GM21717 (cell line): ENCODE data around the gene BABAM2.
"Not testable (repeated sequence)": the region's sequence is repeated elsewhere in the genome, so short reads cannot be mapped to it uniquely, and the experiment has no call there.

ENCODE experiments used
- ATAC-seq: cut with Tn5 transposase; IDR thresholded peaks from one replicate; pipeline ENCODE4 v1.9.1; 2021; ENCODE audit warnings: mild to moderate bottlenecking, moderate library complexity; ENCODE audit not compliant: unreplicated experiment

BABAM2 gene

DNA sequence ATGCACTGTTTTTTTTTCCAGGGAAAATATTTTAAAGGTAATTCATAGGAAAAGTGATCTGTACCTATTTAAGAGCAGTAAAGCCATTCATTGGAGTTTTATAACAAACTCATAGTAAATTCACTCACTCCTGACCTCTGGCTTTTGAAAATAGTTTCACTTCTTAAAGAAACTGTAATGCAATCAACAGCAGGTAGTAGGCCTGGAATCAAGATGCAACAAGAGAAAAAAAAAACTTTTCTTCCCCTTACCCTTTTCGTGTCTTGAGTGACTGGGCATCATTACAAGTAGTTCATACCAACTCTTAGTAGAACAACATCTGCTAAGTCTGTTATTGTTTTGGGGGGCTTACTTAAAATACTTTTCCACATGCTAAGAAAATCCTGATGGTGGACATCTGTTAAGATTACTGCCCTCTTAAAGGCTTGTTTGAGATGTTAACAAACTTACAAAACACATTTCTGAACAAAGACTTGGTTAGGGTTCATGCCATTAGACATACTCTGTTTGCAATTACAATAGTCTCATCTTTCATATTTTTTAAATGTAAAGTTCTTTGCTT is 338.0 kb downstream of the BABAM2 start:
- ATAC-seq = no peak

DNA sequence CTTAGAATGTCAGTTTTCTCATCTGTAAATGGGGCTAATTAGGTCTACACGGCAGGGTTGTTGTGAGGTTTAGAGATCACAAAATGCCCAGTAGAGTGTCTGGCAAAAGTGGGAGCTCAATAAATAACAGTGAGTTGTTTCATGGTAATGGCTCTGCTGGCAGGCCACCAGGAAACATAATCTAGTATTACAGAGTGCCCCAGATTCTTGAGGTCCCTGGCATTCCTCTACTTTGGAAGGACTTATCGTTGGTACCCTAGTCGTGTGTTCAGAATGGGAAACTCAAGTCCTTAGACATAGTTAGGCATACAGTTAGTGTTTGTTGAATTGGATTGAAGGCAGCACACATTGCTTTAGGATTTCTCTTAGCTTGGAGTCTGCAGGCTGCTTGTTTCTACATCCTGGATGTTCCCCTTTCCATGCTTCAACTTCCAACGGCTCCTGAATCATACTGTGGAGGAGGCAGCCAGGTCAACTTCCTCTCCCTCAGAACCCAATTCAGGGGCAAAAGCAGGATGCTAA is 340.6 kb downstream of the BABAM2 start:
- no peak for ATAC-seq

DNA sequence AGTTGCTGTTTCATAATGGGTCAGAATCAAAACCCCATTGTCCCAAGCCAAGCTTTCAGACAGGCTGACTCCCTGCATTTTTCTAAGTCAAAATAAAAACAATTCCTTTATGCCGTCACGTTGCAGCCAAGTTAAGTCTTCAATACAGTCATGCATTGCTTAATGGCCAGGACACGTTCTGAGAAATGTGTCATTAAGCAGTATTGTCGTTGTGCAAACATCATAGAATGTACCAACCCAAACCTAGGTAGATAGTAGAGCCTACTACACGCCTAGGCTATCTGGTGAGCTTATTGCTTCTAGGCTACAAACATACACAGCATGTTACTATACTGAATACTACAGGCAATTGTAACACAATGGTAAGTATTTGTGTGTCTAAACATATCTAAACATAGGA is 341.8 kb downstream of the BABAM2 start:
- no peak for ATAC-seq

DNA sequence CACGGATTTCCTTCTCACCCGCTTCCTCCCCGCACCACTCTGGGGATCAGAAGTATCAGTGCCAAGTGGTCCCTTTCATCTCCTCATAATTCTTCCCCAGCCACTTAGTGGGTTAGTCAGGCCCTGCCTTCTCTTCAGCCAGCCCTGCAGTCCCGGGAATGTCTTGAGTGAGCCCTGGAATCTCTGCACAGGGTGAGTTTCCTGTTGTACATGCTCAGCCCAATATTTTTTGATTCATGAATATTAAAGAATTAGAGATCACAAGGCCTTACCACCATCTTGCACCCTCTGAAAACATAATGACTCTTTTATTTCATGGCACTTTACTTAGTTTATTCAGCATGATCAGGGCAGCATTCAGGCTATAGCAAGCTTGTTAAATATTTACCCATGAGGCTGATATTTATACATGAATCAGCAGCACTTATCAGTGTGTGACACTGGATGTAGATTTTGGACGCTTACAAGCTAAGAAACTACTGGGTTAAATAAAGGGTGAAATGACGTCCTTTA is 342.7 kb downstream of the BABAM2 start:
- no peak for ATAC-seq

DNA sequence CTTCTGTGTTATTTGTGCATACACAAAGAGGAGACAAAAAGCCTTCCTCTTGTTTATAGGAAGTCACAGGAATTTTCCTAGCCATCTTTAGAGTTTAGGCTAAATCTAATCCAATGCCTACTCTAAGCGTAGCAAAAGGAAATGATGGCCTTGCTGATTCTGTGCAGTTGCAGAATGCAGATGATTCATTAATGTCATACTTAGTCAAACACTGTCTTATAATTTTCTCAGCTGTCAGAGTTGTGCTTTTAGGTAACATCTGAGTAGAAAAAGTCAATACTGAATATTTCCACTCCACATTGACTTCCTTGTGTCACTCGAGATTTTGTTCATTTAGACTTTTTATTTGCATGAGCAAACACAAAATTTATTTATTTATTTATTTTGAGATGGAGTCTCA is 344.3 kb downstream of the BABAM2 start:
- no peak for ATAC-seq

DNA sequence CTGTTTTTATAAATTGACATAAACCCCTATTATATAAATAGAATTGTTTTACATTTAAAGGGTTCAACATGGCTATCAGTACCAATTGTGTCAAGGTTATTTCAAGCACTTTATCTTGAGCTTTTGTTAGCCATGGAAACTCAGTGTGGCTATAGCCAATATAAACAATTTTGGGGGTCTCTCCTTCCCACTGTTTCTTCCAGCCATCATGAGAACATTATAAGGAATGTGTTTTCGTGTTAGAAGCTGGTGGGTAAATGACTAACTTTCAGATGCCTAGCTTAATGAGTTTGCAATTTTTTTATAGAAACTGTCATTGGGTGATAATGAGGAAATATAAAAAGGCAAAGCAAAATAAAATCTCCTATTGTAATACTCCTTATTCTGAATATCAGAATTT is 348.7 kb downstream of the BABAM2 start:
- ATAC-seq = no peak

DNA sequence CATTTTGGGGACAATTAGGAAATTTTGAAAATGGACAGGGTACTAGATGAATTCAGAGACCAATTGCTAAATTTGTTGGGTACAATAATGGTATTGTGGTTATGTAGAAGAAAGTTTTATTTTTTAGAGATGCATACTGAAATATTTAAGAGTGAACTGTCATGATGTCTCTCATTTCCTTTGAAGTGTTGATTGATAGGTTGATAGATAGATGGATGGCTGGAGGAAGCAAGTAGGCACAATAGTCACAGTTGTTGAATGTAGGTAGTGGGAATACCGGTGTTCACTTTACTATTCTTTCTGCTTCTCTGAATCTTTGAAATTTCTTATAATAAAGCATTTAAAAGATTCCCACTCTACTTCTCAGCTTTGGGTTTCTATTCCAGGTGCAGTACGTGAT is 350.4 kb downstream of the BABAM2 start:
- no peak for ATAC-seq

DNA sequence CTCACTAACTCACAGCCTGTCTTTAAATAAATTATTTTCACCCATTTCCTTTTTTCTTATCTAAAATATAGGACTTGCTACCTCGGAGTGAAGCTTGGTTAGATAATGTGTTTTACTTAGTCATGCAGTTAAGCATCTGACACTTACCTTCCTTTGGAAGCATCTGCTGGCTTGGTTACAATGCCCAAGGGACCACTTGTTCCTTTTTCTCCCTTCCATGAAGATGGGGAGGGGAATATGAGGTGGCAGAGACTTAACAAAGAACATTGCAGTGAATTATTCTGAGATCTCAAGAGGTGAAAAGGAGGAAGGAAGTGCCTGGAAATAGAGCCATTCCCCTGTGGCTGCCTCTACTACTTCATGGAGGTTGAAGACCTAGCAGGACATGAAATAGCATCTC is 356.8 kb downstream of the BABAM2 start:
- ATAC-seq = no peak

DNA sequence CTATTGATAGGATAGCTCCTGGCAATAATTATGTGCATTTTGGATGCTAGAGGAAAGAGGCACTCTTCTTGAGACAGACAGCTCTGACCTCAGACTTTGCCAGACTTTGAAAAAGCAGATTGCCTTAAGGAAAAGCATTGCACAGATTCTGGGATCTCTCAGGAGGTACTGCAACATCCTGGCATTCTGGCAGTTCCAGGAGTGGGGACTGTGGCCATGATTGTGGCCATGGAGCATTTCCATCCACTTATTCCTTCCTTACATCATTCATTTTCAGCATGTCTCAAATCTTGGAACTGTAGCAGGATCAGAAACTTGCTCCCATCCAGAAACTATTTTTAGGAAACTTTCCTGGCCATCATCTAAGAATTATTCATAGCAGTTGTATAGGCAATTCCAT is 357.2 kb downstream of the BABAM2 start:
- ATAC-seq = no peak

DNA sequence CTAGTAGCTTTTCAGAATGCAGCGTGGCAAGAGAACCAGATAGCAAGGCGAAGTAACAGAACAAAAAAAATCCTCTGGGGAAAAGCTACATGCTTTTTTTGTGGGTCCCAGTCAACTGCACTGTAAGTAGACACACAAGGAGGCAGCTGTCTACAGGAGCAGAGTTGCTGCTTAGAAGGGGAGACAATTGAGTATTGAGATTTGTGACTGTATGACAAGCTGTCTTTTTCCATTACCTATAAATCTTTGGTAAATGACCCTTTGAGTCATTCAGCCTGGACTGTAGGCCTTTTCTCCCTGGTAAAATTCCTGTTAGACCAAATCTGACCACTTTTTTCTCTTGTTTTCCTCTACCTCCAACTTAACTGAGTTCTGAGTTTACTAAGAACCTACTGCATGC is 358.0 kb downstream of the BABAM2 start:
- ATAC-seq = no peak

DNA sequence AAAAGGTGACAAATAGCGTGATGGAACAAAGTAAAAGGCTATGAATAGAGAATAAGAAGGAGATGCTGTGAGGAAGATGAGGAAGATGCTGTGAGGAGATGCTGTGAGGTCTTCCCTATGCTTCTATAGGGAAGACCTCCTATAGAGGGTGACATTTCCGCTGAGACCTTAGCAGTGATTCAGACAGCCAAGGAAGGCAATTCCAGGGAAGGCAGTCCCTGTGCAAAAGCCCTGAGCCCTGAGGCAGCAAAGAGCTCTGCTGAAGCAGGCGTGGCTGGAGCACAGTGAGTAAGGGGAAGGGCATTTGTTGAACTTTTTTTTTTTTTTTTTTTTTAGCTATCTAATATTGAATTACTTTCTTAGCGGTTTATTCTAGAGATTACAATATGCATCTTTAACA is 359.5 kb downstream of the BABAM2 start:
- no peak for ATAC-seq

DNA sequence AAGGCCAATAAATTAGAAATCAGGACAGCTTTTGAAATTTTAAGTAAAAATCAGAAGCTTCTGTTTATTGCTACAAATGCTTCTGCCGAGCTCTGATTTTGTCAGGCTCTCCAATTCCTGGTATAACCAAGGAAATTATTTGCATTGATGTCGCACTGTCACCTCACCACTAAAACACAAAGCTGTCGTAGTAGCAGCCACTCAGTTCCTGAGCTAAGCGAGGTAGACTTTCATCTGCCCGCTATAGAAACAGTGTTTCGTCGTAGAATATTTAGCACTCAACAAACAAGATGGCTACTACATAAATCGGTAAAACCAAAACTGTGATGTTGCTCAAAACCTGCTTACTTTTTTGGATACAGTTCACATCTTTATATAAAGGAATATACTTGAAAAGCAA is 360.8 kb downstream of the BABAM2 start:
- no peak for ATAC-seq

DNA sequence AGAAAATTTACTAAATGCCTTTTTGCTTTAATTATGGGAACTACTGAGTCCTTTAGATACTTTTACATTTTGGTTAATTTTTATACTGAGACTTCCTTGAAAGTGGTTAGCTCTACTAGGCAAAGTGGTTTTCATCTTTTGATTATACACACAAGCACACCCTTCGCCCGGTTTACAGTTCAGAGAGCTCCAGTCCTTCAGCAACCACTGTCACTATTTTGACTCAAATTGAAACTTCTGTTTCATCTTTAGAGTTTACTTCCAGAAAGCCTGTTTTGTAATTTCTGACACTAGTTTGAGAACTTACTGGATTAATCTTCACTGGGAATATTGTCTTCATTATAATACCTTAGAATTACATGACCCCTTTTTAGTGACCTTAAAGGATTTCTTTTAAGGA is 361.8 kb downstream of the BABAM2 start:
- ATAC-seq = peak; percentile 74

DNA sequence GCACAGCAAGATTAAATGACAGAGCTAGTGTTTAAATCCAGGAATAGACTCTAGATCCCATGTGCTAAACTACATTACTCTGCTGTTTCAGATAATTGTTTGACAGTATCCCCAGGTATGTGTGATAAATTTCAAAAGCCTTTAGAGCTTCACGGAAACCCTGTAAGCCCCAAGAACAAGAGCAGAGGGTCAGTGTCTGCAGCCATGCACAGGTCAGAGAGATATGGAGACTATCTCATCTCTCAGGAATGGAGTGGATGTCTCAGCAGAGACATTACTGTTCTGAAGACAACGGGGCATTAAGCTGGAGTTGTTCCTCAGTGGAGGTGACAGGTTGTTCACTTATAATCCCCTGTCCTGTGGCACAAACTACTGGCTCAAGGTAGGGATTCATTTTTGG is 363.0 kb downstream of the BABAM2 start:
- ATAC-seq = no peak

DNA sequence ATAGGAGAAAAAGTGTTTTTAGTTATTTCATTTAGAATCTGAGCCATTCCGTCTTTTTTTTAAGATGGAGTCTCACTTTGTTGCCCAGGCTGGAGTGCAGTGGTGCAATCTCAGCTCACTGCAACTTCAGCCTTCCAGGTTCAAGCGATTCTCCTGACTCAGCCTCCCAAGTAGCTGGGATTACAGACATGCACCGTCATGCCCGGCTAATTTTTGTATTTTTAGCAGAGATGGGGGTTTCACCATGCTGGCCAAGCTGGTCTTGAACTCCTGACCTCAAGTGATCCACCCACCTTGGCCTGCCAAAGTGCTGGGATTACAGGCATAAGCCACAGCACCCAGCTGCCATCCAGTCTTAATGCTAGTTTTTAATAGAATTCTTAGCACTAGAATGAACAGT is 364.7 kb downstream of the BABAM2 start:
- ATAC-seq = not testable (repeated sequence)

DNA sequence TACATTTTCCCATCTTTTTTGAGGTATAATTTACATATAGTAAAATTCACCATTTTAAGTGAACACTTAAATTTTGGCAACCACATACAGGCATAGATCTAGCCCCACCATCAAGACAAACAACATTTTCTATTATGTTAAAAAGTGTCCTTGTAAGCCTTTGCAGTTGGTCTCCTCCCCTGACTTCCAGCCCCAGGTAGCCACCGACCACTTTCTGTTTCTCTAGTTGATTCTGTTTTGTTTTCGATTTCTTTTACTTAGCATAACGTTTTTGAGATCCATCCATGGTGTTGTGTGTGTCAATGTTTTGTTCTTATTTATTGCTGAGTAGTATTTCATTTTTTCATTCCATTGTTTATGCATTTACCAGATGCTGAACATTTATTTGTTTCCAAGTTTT is 366.7 kb downstream of the BABAM2 start:
- ATAC-seq = no peak

DNA sequence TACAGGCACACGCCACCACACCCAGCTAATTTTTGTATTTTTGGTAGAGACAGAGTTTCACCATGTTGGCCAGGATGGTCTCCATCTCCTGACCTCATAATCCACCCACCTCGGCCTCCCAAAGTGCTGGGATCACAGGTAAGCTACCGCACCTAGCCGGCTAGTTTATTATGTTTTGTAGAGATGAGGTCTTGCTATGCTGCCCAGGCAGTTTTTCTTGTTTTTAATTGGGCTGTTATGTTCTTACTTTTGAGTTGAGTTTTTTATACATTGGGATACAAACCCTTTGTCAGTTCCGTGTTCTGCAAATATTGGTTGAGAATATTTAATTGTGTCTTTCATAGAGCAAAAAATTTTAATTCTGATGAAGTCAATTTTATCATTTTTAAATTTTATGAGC is 368.7 kb downstream of the BABAM2 start:
- ATAC-seq = not testable (repeated sequence)

DNA sequence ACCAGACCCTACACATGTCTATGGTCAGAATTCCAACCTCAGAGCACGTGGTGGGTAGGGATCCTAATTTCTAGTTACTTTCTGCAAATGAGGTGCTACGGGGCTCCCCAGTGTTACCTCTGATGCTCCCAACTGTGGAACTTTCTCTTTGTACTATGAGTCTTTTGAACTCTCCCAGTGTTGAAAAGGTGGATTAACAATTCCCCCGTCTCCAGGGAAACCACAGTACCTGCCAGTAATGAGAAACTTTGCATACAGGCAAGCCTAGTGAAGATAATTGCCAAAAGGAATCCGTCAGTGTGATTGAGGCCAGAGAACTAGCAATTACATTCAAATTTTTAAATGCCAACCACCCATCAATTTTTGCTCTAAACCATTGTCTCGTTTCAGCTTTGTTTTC is 373.2 kb downstream of the BABAM2 start:
- ATAC-seq = no peak

DNA sequence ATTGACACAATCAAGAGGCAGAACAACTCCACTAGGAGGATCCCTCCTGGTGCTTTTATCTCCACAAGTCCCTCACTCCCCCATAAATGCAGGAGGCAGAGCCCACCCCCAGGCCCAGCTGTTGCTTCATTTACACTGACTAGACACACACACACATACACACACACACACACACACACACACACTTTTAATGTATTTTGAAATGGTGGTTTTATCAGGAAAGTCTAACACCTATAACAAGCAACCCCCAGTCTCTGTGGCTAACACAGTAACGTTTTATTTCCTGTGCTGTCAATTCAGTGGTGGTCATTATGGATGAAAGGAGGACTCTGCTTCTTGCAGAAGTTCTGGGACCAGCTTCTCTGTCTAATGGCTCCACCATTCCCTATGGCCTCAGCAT is 376.8 kb downstream of the BABAM2 start:
- no peak for ATAC-seq

DNA sequence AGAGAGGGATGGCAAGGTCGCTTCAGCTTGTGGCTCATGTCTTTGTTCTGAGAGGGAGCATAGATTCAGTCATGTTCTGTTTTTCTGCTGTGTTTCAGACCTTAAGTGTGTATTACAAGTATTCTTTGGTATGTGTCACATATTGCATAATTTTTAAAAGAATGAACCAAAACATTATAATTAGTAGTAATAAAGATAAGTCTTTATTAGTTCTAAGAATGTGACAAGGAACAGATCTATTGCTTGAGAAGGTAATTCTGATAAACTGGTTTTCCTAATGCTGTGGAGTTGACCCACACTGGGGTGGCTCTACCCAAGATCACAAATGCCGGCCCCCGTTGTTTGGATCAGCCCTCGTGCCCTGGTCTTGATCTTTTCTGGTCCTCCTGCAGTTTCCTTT is 377.9 kb downstream of the BABAM2 start:
- ATAC-seq = no peak

DNA sequence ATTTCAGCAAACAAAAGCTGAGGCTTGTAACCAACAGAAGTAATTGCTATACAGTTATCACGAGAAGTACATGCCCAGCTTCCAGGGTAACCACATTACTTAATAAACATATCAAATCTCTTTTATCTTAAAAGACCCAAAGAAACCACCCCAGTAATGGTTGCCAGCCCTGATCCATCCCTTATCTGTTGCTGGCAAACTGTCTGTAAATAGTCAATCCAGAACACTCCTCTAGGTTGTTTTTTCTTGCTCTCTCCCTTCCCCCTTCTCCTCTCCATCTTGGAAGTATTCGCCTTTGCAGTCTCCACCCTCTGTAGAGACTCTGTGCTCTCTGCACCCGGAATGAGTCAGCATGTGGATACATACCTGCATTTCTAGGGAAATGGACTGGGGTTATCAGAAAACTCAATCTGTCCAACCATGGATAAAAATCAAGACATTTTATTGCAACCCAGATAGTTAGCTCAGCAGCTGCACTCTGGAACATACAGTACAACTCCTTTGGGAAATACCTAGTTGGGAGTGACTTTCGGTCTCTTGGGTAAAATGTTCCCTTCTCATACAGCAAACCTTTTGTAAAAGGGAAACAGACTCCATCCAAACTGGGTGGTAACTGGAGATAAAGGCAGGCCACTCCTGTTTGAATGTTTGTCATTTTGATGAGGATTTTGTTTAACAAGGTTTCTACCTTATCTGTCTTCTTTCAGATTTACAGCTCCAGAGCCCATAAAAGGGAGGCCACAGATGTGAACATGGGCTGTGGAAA is 378.7 kb downstream of the BABAM2 start:
- ATAC-seq = no peak

DNA sequence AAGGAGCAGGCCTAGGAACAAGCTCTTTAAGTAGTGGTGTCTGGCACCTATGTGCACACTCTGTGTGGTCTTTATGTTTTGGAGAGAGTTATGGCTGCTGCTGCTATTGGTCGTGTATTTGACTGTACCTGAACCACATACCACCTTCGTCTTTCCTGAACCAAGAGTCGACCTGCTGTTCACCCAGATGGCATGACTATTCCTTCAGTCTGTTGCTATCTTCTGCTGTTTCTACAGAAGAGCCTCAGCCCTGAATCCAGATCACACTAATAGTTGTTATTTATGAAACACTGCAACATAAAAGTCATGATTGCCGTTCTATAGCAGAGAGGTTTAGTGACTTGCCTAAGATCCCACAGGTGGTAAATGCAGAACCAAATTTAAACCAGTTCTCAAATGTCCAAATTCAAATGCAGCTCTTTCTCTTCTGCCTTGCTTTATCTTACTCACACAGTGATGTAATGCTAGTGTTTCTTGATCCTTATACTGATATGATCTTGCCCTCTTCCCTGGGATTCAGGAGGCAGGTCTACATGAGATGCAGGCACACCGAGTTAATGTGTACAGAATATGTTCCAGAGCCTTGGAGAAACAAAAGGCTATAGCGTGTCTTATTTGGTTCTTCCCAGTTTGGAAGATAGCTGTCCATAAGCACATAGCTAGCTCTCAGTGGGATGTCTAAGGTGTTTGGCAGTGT is 380.1 kb downstream of the BABAM2 start:
- no peak for ATAC-seq
